ENCODE results near the gene LIPT2.

DNA sequence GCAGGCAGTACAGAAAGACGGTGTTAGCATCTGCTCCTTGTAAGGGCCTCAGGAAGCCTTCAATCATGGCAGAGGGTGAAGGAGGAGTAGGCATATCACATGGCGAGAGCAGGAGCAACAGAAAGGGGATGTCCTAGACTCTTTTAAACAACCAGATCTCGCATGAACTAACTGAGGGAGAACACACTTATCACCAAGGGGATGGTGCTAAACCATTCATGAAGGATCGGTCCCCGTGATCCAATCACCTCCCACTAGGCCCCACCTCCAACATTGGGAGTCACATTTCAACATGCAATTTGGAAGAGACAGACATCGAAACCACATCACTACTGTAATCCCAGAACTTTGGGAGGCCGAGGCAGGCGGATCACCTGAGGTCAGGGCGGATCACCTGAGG is 39.9 kb upstream of the LIPT2 start:
- no peak for TF ChIP-seq GATA2 (IDR thresholded peaks at IDR 0.05; ENCODE audit: low read depth, low read length)
- TF ChIP-seq GATA3 (IDR thresholded peaks at IDR 0.05; ENCODE audit: low read depth, low read length) = no peak
